ENCODE results near the gene TBC1D8. TPM values are rescaled to one million over a fixed set of nuclear protein-coding genes. Genes with fewer than 3 reads are reported as not detected.

The TBC1D8 gene
- total and polyA plus RNA-seq, 9 of the 15 experiments (the other 6 are each of a cell fraction or from before 2014, with no cell fraction given), result 0.36 to 1.3 (median 0.82) TPM

GRCh38 chr2:101047774-101048173, 103.4 kb downstream of the TBC1D8 start:
- Histone ChIP-seq H3K9me3 (replicated peaks; ENCODE audit: control insufficient read depth, insufficient read depth, low read depth, low read length) (no peaks in the 10 kb centered on the region), H3K27me3 (ENCODE audit: control insufficient read depth in 2 of 2, insufficient read depth in 2 of 2, low read length in 2 of 2) (peaks cover 31 to 72% of the 10 kb centered on the region in 2 experiments), H3K27ac (ENCODE audit: extremely low read depth, low read depth, low read length) (no peak overlapping the region), H3K36me3 (ENCODE audit: control insufficient read depth, insufficient read depth, low read length) (no peaks in the 10 kb centered on the region), H3K9ac (ENCODE audit: insufficient read depth in 1 of 2, low read depth in 2 of 2, low read length in 2 of 2) (no peak overlapping the region), H3K4me2 (ENCODE audit: insufficient read depth, low read length) (no peak overlapping the region), H4K20me1 (replicated peaks; ENCODE audit: control insufficient read depth, insufficient read depth, low read length) (no peaks in the 10 kb centered on the region), H3K4me3 (no peak overlapping the region), H3K4me1 (replicated peaks in 1 of 2; ENCODE audit: control insufficient read depth in 2 of 2, insufficient read depth in 2 of 2, low read length in 2 of 2) (no peaks in the 10 kb centered on the region; a peak in 1 of 5 replicates), H3K9me1 (ENCODE audit: control insufficient read depth, insufficient read depth, low read length) (no peaks in the 10 kb centered on the region), H3K79me2 (ENCODE audit: control insufficient read depth, insufficient read depth, low read length) (no peaks in the 10 kb centered on the region), H2AFZ (ENCODE audit: low read depth, low read length) (no peak overlapping the region)
- no peak for ATAC-seq
- no peak for FAIRE-seq
- BruUV-seq (replicated peaks), result no TSS peak
- 5% methylated on average over 5 of the region's 6 CpGs for WGBS (ENCODE audit: insufficient coverage, low coverage, missing lambda C conversion rate)
- DNase-seq (ENCODE audit: extremely low read depth in 1 of 4, low spot score in 3 of 4), result no peak
- no peak for TF ChIP-seq MECOM (CRISPR knock-in tag; IDR thresholded peaks at IDR 0.05)
- no peak for TF ChIP-seq SMAD2 (IDR thresholded peaks at IDR 0.05; ENCODE audit: low read depth, low read length)
- TF ChIP-seq SAFB2 (IDR thresholded peaks at IDR 0.05; ENCODE audit: borderline replicate concordance, low read depth, low read length, severe bottlenecking), result no peak
- TF ChIP-seq YBX1 (IDR thresholded peaks at IDR 0.05), result no peak
- TF ChIP-seq ZBTB7A (IDR thresholded peaks at IDR 0.05; ENCODE audit: borderline replicate concordance, control insufficient read depth, low read depth, low read length), result no peak
- TF ChIP-seq ZNF561 (CRISPR knock-in tag; conservative IDR thresholded peaks at IDR 0.05), result no peak
- no peak for TF ChIP-seq ZNF583 (CRISPR knock-in tag; IDR thresholded peaks at IDR 0.05)
- in situ Hi-C loops (cut with MboI), result no loop called here
- ChIA-PET CTCF (ENCODE audit: low intra/inter-chr PET ratio) (no interaction called here), POLR2A (interaction anchor here (0.5 to 1.1 kb wide), 3 partner anchors 10 to 1578 kb away, joined by 3 to 4 read pairs (median 4); no protein-coding TSS in a partner anchor)
- intact Hi-C loops (cut with micrococcal nuclease), result no loop called here

Data from K562 (cell line).